GM12875 (cell line): ENCODE measurements around the gene ASPG.

Experiments
- H3K4me3 ChIP-seq: one replicate; pipeline ENCODE4 v1.5.1; 2011; ENCODE audit warnings: low read depth, low read length, control low read depth
- TF ChIP-seq, protein P1 (sequence below): IDR thresholded peaks from 2 replicates; pipeline ENCODE4 v1.5.1; 2011; ENCODE audit warnings: low read depth, mild to moderate bottlenecking, control low read depth, inconsistent platforms, low read length, moderate library complexity, borderline replicate concordance; ENCODE audit not compliant: insufficient read depth

The ASPG gene

DNA sequence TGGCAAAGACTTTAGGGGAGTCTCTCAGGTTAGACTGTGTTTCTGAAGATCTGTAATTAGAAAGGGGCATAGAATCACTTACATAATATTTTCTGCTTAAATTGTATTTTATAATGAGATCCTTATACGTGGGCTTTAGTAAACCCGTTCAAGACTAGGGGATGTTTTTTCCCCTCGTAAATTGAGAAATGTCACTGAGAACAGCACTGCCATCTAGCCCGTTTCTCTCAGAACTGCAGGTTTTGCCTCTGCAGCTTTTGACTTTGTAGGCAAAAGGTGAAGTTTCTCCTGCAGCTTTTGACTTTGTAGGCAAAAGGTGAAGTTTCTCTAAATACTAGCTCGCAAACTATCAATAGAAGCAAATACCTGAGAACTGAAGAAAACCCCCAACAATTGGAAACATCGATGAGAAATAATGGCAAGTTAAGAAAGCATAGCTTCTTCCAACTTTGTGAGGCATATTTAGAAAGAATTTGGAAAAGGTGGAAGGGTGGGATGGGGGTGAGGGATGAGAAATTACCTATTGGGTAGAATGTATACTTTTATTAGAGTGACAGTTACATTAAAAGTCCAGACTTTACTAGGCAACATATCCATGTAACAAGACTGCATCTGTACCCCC, 9.9 kb upstream of the ASPG start:
- H3K4me3 ChIP-seq = no peak overlapping the region
- TF ChIP-seq, protein P1, sequence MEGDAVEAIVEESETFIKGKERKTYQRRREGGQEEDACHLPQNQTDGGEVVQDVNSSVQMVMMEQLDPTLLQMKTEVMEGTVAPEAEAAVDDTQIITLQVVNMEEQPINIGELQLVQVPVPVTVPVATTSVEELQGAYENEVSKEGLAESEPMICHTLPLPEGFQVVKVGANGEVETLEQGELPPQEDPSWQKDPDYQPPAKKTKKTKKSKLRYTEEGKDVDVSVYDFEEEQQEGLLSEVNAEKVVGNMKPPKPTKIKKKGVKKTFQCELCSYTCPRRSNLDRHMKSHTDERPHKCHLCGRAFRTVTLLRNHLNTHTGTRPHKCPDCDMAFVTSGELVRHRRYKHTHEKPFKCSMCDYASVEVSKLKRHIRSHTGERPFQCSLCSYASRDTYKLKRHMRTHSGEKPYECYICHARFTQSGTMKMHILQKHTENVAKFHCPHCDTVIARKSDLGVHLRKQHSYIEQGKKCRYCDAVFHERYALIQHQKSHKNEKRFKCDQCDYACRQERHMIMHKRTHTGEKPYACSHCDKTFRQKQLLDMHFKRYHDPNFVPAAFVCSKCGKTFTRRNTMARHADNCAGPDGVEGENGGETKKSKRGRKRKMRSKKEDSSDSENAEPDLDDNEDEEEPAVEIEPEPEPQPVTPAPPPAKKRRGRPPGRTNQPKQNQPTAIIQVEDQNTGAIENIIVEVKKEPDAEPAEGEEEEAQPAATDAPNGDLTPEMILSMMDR = peak; percentile 34; the same call in 1 of the 2 replicates

DNA sequence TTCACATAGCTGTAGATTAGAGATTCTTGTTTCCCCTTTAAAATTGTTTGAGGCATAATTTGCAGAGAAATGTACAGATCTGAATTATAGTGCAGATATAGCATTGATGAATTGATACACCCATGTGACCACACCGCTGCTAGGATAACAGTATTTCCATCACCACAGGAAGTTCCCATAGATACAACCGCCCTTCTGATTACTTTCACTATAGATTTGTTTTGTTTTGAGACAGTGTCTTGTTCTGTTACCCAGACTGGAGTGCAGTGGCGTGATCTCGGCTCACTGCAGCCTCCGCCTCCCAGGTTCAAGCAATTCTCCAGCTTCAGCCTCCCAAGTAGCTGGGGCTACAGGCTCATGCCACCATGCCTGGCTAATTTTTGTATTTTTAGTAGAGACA, 8.8 kb upstream of the ASPG start:
- no peak overlapping the region for H3K4me3 ChIP-seq
- TF ChIP-seq, protein P1 = no peak

DNA sequence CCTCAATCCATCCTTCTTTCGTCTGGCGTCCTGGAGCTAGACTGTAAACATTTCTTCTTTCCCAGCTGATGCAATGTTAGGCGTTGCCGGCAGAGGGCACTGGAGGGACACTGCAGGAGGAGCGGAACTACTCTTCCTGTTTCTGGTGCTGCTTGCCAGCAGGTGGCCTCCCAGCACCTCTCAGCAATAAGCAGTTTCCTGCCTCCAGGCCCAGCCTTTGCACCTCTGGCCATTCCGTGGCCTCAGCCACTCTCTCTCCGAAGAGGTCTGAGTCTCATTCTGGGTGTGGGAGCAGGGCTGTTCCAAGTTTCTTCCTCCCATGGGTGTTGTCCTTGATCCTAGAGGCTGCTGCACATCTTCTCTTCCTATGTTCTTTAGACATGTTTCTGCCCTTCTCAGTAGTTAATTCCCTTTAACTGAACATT, 7.5 kb upstream of the ASPG start:
- no peak overlapping the region for H3K4me3 ChIP-seq

DNA sequence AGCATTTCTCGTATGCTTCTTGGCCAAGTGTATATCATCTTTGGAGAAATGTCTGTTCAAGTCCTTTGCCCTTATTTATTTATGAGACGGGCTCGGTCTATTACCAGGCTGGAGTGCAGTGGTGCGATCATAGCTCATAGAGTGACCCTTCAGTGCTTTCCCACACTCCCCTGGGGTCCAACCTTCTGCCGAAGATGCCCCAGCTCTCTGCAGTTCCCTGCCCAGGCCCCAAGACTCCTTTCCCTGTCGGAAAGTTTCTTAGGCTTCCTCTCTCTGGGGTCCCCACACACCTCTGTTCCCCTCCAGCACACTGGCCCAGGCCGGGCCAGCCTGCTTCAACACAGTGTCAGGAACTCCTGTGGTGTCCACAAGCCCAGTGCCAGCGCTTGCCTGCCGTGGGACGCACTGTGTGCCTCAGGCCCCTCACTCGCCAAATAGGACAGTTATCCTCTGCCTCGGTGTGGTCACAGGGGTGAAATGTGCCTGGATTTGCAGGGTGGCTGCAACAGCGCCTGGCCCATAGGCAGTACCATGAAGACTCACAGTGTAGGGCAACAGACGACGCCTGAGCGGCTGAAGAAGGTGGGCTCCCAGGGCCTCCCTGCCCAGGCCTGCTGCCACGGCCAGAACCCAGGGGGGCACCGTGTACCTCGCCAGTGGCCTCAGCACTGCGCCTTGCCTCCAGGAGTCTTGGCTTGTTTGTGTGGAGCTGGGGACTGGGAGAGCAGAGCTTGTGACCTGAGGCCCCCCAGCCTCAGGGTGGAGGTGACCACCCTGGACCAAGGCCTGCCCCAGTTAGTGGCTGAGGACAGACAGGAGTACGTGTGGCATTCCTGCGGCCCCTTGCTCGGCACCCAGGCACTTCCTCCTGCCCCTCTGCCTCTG, 4.9 kb upstream of the ASPG start:
- TF ChIP-seq, protein P1 = no peak
- no peak overlapping the region for H3K4me3 ChIP-seq

More for the DNA sequence above, 7.5 kb upstream of the ASPG start:
- TF ChIP-seq, protein P1 = peak; percentile 100

DNA sequence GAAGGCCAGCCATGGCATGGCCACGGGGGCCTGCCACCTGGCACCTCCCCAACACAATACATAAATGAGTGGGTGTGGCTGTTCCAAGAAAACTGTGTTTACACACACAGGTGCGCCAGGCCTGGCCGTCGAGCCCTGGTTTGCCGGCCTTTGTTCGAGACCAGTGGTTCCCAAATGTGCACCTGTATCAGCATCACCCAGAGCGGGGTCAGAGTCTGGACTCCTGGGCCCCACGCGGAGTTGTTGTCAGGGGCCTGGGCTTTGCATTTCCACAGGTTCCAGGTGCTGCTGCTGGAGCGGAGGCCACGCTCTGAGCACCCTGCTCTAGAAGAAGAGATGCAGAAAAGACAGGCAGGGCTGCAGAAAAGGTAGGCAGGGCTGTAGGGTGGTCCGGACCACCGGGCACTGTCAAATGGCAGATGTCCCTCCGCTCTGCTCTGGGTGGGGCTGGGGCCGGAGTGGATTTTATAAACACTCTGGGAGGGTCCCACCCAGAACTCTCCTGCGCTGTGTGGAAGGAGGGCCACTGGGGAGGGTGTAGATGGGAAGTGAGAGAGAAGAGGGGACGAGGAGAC, 4.2 kb upstream of the ASPG start:
- H3K4me3 ChIP-seq = no peak overlapping the region
- TF ChIP-seq, protein P1 = no peak

DNA sequence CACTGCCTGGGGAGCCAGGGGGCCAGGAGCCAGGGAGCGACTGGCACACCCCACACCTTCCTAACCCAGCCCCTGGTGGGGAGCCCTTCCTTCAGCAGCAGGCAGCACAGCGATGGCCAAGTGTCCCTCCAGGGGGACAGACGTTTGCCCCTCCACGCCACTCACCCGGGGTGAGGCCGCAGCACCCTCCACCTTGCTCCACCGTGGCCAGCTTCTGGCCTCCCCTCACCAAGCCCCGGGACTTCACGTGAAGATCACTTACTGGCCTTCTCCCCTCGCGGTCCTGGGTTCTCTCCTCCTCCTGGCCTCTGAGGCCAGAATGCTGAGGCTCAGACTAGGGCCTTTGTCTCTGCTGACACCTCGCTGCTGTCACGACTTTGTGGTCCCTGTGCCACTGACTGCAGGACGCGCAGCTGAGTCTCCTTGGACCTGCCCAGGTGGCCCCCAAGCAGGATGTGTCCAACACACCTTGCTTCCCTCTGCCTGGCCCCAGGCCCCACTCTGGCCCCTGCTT, 3.5 kb upstream of the ASPG start:
- TF ChIP-seq, protein P1 = no peak
- H3K4me3 ChIP-seq = no peak overlapping the region
